Muscle of arm (tissue), 12 donors: ENCODE data around the gene RPP25. TPM values are rescaled to one million over a fixed set of nuclear protein-coding genes. Genes with fewer than 3 reads are reported as not detected.
"Not testable (repeated sequence)": the region's sequence is repeated elsewhere in the genome, so short reads cannot be mapped to it uniquely, and the experiment has no call there.

ENCODE experiments used
- DNase-seq: peaks from one replicate; pipeline ENCODE4 v3.0.0-alpha.2; 2013
- polyA plus RNA-seq, 12 donors: library from polyadenylated mRNA; unstranded; fragments of 120-200 nt; gene quantifications; one replicate each; pipeline ENCODE4 v1.2.1, GENCODE V29; 2013; ENCODE audit not compliant: insufficient read length in 12 of 12

The RPP25 gene
- polyA plus RNA-seq, 12 donors, result 0.85 to 4.5 (median 0.95) TPM; not detected in 1

DNA sequence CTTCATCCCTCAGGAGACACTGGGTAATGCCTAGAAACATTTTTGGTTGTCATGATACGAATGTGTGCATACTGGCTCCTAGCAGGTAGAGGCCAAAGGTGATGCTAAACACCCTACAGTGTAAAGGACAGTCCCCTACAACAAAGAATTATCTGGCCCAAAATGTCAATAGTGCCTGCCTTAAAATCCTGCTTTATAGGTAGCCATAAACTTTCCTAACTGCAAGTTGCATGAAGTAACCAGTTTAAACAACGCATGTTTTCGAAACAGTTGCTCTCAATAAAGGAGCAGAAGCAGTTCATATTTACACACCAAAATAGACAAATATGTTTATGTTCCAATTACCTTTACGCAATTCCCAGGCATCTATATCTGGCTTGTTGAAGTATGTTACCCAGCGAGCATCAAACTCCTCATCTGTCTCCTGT, 27.8 kb downstream of the RPP25 start:
- DNase-seq, result no peak

DNA sequence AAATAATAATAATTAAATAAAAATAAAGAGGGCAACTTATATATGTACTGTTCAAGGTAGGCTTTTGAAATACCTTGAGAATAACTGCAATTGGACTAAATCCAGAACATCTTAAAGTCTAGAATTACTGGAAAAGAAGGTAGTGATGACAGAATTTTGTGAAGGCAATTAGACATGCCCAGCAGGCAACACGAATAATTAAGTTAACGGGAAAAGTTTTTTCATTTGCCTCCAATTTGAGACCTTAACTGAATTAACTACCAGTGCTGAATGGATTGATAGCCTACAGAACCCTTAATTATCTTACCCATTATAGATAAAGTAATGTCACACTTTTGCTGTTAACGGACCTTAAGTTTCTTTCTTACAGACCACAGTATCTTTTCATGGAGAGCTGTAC, 32.0 kb downstream of the RPP25 start:
- no peak for DNase-seq

DNA sequence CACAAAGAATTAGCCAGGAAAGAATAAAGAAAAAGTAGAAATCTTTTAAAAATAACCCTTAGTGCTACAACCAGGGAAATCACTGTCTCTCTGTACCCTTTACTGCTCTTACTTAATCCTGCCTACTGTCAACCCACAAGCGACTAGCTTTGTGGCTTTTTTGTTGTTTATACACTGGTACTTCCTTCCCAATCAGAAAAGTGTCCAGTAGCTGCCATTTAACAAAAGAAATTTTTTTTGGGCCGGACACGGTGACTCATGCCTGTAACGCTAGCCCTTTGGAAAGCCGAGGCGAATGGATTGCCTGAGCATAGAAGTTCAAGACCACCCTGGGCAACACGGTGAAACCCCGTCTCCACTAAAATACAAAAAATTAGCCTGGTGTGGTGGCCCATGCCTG, 36.1 kb downstream of the RPP25 start:
- DNase-seq, result no peak

DNA sequence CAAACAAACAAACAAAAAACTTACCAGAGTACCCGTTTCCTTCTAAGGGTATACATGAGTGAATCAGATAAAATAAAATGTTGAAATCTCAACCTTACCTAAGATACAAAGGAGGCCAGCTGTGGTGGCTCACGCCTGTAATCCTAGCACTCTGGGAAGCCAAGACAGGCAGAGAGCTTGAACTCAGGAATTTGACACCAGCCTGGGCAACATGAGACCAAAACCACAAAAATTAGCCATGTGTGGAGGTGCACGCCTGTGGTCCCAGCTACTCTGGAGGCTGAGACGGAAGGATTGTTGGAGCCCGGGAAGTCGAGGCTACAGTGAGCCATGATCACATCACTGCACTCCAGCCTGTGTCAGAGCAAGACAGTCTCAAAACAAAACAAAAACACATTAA, 38.9 kb downstream of the RPP25 start:
- DNase-seq, result no peak

DNA sequence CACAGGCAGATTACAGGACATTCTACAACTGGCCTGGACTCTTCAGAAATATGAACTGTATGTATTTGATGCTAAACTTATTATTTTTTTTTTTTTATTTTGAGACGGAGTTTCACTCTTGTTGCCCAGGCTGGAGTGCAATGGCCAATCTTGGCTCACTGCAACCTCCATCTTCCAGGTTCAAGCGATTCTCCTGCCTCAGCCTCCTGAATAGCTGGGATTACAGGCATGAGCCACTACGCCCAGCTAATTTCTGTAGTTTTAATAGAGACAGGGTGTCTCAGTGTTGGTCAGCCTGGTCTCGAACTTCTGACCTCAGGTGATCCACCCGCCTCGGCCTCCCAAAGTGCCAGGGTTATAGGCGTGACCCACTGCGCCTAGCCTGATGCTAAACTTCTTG, 42.8 kb downstream of the RPP25 start:
- DNase-seq, result not testable (repeated sequence)

DNA sequence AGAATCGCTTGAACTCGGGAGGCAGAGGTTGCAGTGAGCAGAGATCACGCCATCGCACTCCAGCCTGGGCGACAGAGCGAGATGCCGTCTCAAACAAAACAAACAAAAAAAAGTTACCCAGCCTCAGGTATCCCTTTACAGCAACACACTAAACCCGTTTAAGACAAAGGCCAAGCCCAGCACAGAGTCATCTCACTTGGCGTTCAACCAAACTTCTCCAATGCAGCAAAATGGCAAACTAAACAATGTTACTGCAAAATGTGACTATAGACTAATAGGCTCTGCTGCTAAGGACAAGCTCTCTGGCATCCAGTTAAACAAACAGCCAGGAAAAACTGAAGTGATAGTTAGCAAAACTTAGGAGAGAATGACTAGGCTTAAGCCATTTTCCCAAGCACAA, 43.5 kb downstream of the RPP25 start:
- DNase-seq, result no peak

DNA sequence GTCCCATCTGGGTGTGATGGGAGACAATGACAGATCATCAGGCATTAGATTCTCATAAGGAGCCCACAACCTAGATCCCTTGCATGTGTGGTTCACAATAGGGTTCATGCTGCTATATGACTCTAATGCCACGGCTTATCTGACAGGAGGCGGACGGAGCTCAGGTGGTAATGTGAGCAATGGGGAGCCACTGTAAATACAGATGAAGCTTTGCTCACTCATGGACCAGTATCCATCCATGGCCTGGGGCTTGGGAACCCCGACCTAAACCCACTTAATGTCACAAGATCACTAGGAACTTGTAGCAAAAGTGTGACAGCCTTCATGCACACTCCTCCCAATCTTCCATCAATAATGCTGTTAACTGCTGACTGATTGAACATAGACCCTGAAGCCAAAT, 47.9 kb downstream of the RPP25 start:
- DNase-seq, result no peak

DNA sequence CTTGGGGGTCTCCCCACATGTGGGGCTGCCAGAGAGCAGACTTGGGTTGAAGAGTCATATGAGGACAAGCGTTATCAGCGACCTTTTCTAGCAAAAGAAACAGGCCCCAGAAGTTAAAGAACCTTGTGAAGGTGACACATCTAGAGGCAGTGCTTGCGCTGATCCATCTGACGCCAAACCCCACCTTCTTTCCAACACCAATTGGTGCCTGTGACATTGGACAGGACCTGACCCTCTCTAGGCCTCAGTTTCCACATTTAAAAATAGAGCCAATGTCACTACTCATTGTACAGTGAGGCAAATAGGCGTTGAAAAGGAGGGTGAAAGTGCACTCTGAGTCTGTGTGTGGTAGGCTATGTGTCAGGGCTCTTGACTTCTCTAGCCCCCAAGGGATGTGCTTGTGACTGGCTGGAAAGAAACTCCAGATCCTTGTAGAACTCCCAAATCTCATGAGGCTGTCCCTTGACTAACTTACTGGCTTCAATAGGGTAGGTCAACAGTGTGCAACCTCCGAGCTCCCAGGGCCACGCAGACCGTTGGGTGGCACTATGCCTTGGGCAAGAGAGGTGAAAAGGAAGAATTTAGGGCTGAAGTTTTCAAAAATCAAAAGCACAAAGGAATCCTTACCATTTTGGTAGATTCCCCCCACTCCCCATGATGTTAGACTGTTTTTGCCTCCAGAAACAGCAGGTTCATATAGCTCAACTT, 49.3 kb downstream of the RPP25 start:
- no peak for DNase-seq

DNA sequence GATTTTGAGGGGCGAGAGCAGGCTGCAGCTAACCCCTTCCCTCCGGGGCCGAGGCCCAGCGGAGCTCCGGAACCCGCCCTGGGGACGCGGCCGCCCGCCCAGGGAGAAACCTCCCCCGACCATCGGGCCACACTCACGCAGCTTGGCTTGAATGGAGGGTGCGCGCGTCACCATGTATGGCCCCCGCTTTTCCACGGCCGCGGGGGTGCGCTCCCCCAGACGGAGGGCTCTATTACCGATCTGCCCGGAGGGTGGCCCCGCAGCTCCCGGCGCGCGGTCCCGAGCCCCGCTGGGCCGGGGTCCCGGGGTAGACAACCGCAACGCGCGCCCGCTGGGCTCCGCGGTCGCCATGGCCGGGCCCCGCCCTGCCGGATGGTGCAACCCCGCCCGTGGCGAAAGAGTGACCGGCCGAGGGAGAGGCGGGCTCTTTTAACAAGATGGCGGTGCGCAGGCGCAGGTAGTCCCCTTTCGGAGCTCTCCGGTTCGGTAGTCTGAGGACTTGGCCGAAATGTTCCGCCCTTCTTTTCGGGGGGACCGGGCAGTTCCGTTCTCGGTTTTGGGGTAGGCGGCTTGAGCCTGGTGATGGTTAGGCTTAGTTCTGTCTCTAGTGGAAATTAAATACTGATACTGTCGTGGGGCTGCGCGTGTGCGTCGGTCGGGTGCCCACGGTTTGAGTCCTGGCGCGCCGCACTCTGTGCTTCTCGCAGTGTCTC, 50.0 kb downstream of the RPP25 start, which contains the start of gene FAM219B:
TSS of gene FAM219B (minus strand) at position 402 of the 713 bp plus-strand sequence. CDS start at position 351, 51 bp downstream.
- DNase-seq, result peak; percentile 91

DNA sequence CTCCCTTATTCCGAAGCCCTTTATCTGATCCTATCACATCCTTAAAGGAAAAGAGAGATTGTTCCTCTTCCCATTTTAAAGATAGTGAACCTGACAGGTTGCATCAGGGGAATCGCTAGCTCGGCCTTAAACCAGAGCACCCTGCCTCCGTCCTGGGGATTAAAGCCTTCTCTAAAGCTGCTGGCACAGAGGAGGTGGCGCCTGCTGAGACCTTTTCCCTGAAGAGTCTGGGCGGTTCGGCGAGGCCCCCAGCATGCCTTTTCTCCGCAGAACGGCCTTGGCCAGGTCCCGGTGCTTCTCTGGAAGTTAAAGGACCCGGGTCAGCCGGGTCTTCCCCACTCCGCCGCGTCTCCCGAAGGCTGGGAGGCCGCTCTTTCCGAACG, 50.5 kb downstream of the RPP25 start:
- DNase-seq, result peak; percentile 27

Other genes starting within 250 kb of the RPP25 start
- gene CYP1A1, start 231.2 kb downstream of the RPP25 start, polyA plus RNA-seq, result 1 to 10 TPM in 1 of 12 donors, under 1 TPM in 3, not detected in 8; 0.12 to 2.0 (median 0.78) TPM
- gene CYP1A2, start 207.9 kb downstream of the RPP25 start, polyA plus RNA-seq, result under 1 TPM in 7 of 12 donors, not detected in 5; 0.07 to 0.28 (median 0.12) TPM
- 10 to 100 TPM in 11 of 12 donors, not detected in 1; 21.4 to 51.9 (median 31.0) TPM for gene CSK, start 174.7 kb downstream of the RPP25 start, polyA plus RNA-seq
- gene LMAN1L, start 143.9 kb downstream of the RPP25 start, polyA plus RNA-seq, result under 1 TPM in 1 of 12 donors, not detected in 11; 0.19 TPM
- under 1 TPM in 1 of 12 donors, not detected in 11; 0.11 TPM for gene CPLX3, start 130.1 kb downstream of the RPP25 start, polyA plus RNA-seq
- 10 to 100 TPM in 11 of 12 donors, not detected in 1; 23.8 to 44.3 (median 31.4) TPM for gene ULK3, start 113.6 kb downstream of the RPP25 start, polyA plus RNA-seq
- 10 to 100 TPM in 11 of 12 donors, not detected in 1; 50.4 to 76.1 (median 60.3) TPM for gene SCAMP2, start 83.4 kb downstream of the RPP25 start, polyA plus RNA-seq
- gene MPI, start 66.7 kb downstream of the RPP25 start, polyA plus RNA-seq, result 10 to 100 TPM in 11 of 12 donors, not detected in 1; 44.3 to 63.9 (median 55.2) TPM
- 10 to 100 TPM in 11 of 12 donors, not detected in 1; 40.4 to 60.0 (median 48.6) TPM for gene FAM219B, start 49.9 kb downstream of the RPP25 start, polyA plus RNA-seq
- 100 to 1,000 TPM in 11 of 12 donors, not detected in 1; 131 to 285 (median 234) TPM for gene COX5A, start 18.7 kb downstream of the RPP25 start, polyA plus RNA-seq
- 10 to 100 TPM in 1 of 12 donors, 1 to 10 TPM in 10, not detected in 1; 2.9 to 17.2 (median 4.1) TPM for gene SCAMP5, start 38.8 kb upstream of the RPP25 start, polyA plus RNA-seq
- 1 to 10 TPM in 10 of 12 donors, not detected in 2; 4.5 to 9.7 (median 7.1) TPM for gene PPCDC, start 66.8 kb upstream of the RPP25 start, polyA plus RNA-seq
- gene C15orf39, start 245.1 kb upstream of the RPP25 start, polyA plus RNA-seq, result 10 to 100 TPM in 6 of 12 donors, 1 to 10 TPM in 5, not detected in 1; 7.6 to 19.2 (median 10.1) TPM